LHCN-M2 (cell line): ENCODE measurements around the gene CCDC74A. TPM values are rescaled to one million over a fixed set of nuclear protein-coding genes. Genes with fewer than 3 reads are reported as not detected.
"Not testable (repeated sequence)": the region's sequence is repeated elsewhere in the genome, so short reads cannot be mapped to it uniquely, and the experiment has no call there.

Experiments used
- DNase-seq: peaks from one replicate; pipeline ENCODE4 v3.0.0-alpha.2; 2012; ENCODE audit warnings: low read depth
- total RNA-seq: library from RNA; depleted of rRNA; stranded (reverse); fragments of >200 nt; gene quantifications from 2 replicates; pipeline ENCODE4 v1.2.3, GENCODE V29; 2014

Gene CCDC74A
- total RNA-seq, 1 experiment from 2014 or later, result 14.2 TPM

DNA sequence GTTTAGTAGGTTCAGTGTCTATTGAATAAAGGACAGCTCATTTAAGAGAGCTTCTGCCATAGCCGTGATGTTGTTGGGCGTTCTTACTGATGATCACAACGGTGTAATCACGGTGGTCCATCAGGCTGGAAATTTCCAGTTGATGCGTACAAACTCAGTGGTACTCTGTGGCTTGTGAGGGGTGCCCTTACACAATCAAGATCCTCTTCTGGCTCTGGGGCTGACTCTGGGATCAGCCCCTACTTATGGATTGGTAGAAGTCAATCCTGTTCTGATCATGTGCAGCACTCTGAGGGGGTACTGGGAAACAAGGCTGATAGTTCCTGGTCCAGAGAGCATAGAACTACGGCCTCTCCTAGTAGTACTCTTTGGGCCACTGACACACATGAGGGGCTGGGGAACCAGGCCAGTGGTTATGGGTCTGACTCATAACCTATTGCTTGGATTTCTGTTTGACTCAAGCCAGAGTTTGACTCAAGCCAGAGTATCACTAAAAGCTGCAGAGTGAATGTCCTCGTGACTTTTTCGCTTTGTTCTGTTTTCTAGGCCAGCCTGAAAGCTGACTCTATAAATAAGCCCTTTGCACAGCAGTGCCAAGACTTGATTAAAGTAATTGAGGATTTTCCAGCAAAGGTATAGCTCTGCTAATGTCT is 29.2 kb upstream of the CCDC74A start:
- peak; percentile 56 for DNase-seq

DNA sequence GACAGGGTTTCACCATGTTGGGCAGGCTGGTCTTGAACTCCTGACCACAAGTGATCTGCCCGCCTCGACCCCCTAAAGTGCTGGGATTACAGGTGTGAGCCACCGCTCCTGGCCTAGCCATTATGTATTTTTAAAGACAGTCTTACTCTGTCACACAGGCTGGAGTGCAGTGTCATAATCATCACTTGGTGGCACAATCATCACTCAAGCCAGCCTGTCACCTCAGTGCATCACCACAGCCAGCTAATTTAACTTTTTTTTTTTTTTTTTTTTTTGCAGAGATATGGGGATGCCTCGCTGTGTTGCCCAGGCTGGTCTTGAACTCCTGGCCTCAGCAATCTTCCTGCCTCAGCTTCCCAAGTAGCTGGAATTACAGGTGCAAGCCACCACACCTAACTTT is 24.1 kb upstream of the CCDC74A start:
- DNase-seq, result not testable (repeated sequence)

GRCh38 chr2:131504082-131504750 is 23.5 kb upstream of the CCDC74A start:
- DNase-seq, result not testable (repeated sequence)

GRCh38 chr2:131509615-131510014 is 18.1 kb upstream of the CCDC74A start:
- no peak for DNase-seq

DNA sequence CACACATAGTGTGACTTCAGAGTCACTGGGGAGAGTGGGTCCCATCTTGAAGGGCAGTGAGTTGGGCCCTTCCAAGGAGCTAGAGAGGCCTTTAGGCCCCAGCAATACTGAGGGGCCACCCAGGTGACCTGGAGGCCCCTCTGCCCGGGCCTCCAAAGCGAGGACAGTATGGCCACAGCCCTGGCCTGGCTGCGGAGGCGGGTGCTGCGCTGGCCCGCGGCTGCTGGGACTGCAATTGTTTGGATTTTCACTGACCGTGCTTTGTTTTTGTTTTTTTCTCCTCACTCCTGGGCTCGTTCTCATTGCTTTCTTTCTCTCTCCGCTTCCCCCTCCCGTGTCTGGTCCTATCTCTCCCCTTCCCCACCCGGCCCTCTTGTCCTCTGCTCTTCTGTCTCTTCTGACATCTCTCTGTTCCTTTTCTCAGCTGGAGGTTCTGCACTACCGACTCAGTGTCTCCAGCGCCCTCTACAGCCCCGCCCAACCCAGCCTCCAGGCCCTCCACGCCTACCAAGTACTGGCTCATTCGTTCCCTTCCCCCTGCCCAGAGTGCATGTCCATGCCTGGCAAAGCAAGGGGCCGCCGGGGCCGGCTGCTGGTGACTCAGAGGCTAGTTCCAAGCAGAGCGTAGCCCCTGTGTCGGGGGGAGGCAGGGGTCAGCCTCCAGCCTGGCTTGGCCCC is 16.3 kb upstream of the CCDC74A start:
- DNase-seq, result not testable (repeated sequence)

DNA sequence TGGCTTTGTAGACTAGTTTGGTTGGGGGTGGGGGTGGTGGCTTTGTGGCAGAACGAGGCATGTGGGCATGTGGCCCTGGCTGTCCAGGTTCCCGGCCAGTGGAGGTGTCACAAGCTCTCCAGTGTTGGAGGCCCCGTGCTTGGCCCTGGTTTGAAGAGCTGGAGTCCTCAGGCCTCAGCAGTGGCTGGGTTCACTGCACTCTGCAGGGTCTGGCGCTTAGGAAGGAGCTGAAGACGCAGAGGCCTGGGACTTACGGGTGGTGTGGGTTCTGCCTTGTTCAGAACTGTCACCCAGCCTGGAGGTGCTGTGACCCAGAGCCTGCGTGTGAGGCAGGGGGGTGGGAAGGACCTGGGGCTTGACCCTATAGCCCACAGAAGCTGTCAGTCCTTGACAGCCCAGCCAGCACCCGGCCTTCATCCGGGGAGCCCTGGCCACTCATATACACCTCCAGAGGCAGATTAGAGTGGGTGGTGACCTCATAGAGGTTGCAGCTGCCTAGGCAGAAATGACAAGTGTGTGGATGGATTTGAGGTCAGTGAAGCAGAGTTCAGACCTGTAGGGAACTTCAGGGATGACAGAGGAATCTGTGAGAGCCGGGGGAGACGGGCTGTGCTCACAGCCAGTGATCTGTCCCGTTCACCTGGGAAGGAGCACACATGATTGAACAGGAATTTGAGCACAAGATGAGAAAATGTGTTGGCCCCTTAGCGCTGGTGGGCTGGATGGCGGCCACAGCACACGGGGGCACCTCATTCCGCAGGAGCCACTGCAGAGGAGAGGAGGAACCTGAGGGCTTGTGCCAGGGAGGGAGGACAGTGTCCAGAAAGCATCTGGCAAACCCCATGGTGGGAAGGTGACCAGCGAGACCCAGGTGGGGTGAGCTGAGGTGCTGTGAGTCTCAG is 15.5 kb upstream of the CCDC74A start:
- not testable (repeated sequence) for DNase-seq

- DNase-seq, result not testable (repeated sequence)
Measured at GRCh38 chr2:131514408-131515166, 13.1 kb upstream of the CCDC74A start.

- not testable (repeated sequence) for DNase-seq
Measured at GRCh38 chr2:131515235-131515634, 12.5 kb upstream of the CCDC74A start.

GRCh38 chr2:131516011-131516410 is 11.7 kb upstream of the CCDC74A start:
- DNase-seq, result no peak

DNA sequence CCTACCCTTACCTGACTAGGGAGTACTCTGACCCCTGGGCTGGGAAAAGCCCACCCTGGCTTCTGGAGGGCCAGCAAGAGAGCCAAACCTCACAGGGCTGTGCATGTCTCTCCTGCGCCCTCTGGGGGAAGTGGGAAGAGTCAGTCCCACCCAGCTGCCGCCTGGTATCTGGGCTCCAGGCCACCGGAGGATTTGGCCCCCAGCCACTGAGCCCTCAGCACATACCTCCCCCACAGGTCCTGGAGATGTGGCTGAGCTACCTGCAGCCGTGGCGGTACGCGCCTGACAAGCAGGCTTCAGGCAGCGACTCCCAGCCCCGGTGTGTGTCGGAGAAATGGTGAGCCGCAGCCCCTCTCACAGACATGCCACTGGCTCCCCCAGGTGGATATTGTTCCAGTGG is 11.1 kb upstream of the CCDC74A start:
- not testable (repeated sequence) for DNase-seq

GRCh38 chr2:131517106-131517831 is 10.4 kb upstream of the CCDC74A start:
- no peak for DNase-seq

- not testable (repeated sequence) for DNase-seq
Measured at GRCh38 chr2:131517856-131518255, 9.8 kb upstream of the CCDC74A start.

- DNase-seq, result not testable (repeated sequence)
Measured at GRCh38 chr2:131518531-131518930, 9.2 kb upstream of the CCDC74A start.

- DNase-seq, result no peak
Measured at GRCh38 chr2:131519466-131519865, 8.2 kb upstream of the CCDC74A start.

- DNase-seq, result not testable (repeated sequence)
Measured at GRCh38 chr2:131519871-131520470, 7.7 kb upstream of the CCDC74A start.

DNA sequence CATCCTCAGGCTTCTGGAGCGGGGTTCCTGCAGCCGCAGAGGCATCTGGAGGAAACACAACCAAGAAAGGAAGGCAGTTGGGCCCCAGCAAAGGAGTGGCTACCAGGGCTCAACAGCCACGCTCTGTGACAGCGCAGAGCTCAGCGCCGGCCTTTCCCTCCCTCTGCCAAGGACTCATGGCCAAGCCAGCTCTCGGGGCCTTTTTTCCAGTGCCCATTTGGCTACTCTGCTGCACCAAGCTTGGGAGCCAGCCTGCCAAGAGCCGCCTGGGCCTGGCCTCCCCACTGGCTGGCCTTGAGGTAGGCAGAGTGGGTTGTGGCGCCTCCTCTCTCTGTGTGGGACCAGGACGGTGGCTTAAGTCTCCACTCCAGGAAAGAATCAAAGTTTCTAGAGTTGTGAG is 7.2 kb upstream of the CCDC74A start:
- no peak for DNase-seq

DNA sequence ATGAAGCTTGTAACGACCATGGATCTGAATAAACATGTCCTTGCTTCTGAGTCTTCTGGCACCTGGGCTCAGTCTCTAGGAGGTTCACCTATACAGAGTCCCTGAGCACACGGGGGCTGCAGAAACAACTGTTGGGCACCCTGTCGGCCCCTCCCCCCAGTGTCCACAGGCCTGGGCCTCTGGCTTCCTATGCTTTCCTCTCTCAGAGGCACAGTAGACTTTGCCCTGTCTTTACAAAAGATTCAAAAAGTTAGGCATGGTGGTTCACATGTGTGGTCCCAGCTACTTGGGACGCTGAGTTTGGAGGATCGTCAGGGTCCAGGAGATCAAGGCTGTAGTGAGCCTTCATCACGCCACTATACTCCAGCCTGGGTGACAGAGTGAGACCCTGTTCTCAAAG is 6.2 kb upstream of the CCDC74A start:
- DNase-seq, result not testable (repeated sequence)

DNA sequence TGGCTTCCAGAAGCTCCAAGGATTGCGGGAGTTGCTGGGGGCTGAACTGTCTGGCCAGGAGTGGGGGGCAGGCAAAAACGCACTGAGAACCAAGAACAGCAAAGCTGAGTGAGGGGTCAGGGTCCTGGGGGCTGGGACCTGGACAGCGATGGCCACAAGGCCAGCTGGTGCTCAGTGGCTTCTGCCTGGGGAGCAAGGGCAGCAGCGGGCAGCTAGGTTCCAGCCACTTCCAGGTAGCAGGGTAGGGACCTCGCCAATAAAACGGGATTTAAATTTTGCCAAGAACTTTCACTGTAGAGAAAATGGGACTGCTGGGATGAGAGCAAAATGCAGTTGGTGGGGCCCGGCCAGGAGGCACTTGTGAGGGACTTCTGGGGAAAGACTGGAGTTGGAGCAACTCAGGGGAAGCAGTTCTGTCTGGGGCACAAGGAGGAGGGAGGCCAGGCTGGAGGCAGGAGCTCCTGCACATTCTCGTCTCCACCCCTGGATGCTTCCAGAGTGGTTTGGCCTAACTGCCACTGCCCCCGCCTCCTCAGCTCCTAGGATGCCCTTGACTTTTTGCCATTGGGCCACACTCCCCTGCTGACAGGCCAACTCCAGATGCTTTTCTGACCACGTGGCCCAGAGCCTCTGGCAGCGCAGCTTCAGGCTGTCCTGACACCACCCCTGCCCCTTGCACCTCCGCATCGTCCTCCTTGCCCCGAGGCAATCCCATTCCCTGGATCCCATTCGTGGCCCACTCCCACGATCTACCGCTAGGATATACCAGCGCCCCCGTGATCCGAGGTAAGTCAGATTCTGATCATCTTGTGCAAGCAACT is 5.5 kb upstream of the CCDC74A start:
- DNase-seq, result no peak

DNA sequence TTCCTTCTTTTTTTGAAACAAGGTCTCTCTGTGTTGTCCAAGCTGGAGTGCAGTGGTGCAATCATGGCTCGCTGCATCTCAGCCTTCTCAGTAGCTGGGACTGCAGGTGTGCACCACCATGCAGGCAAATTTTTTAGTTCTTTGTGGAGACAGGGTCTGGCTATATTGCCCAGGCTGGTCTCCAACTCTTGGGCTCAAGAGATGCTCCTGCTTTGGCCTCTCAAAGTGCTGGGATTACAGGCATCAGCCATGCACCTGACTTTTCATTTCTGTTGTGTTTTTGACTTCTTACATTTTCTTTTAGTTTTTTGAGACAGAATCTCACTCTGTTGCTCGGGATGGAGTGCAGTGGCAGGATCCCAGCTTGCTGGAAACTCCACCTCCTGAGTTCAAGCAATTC is 2.4 kb upstream of the CCDC74A start:
- DNase-seq, result not testable (repeated sequence)
